GM18870 (cell line): ENCODE measurements around the gene SCN1B.

Source experiments
- ATAC-seq: cut with Tn5 transposase; IDR thresholded peaks from one replicate; pipeline ENCODE4 v1.9.1; 2021; ENCODE audit warnings: moderate library complexity; ENCODE audit not compliant: unreplicated experiment

SCN1B gene

GRCh38 chr19:35051796-35052195 lies 21.5 kb downstream of the SCN1B start:
- no peak for ATAC-seq

- ATAC-seq: no peak
Observed at GRCh38 chr19:35052599-35053190, 22.4 kb downstream of the SCN1B start.

GRCh38 chr19:35053667-35054293 lies 23.5 kb downstream of the SCN1B start:
- ATAC-seq: no peak

GRCh38 chr19:35054626-35055025 lies 24.4 kb downstream of the SCN1B start:
- ATAC-seq: no peak

GRCh38 chr19:35055715-35056179 lies 25.5 kb downstream of the SCN1B start:
- no peak for ATAC-seq

GRCh38 chr19:35056513-35057063 lies 26.3 kb downstream of the SCN1B start:
- ATAC-seq: no peak

GRCh38 chr19:35058370-35058769 lies 28.1 kb downstream of the SCN1B start:
- no peak for ATAC-seq

- no peak for ATAC-seq
Observed at GRCh38 chr19:35059006-35059798, 28.9 kb downstream of the SCN1B start.

GRCh38 chr19:35059799-35060091 lies 29.5 kb downstream of the SCN1B start:
- ATAC-seq: no peak

- no peak for ATAC-seq
Observed at GRCh38 chr19:35060160-35060855, 30.0 kb downstream of the SCN1B start.

GRCh38 chr19:35061583-35062373 lies 31.5 kb downstream of the SCN1B start:
- no peak for ATAC-seq

- no peak for ATAC-seq
Observed at GRCh38 chr19:35062942-35063341, 32.7 kb downstream of the SCN1B start.

GRCh38 chr19:35063940-35064818 lies 33.9 kb downstream of the SCN1B start:
- ATAC-seq: no peak

- no peak for ATAC-seq
Observed at GRCh38 chr19:35065574-35065973, 35.3 kb downstream of the SCN1B start.

- no peak for ATAC-seq
Observed at GRCh38 chr19:35066121-35066520, 35.9 kb downstream of the SCN1B start.

GRCh38 chr19:35066691-35067563 lies 36.7 kb downstream of the SCN1B start:
- no peak for ATAC-seq

- ATAC-seq: no peak
Observed at GRCh38 chr19:35068941-35069634, 38.8 kb downstream of the SCN1B start.

- no peak for ATAC-seq
Observed at GRCh38 chr19:35069696-35070095, 39.4 kb downstream of the SCN1B start.
